ENCODE measurements around the gene DAAM1. TPM values are rescaled to one million over a fixed set of nuclear protein-coding genes. Genes with fewer than 3 reads are reported as not detected.

Gene DAAM1
- total RNA-seq, 1 experiment from 2014 or later: 13.3 TPM

GRCh38 chr14:59336098-59336497 lies 147.6 kb downstream of the DAAM1 start:
- no peak for ATAC-seq
- no peaks in the 10 kb centered on the region for H3K4me1 ChIP-seq (ENCODE audit: control insufficient read depth, insufficient read depth, low read length)
- no peaks in the 10 kb centered on the region for H3K27me3 ChIP-seq (ENCODE audit: control insufficient read depth, insufficient read depth, low read length)
- TF ChIP-seq SIN3A (IDR thresholded peaks at IDR 0.05; ENCODE audit: borderline replicate concordance, insufficient read depth, low read depth, low read length) (no peak), REST (IDR thresholded peaks at IDR 0.05; ENCODE audit: insufficient read depth in 1 of 2, low read depth in 2 of 2, low read length in 1 of 2) (no peak), POLR2AphosphoS5 (IDR thresholded peaks at IDR 0.05; ENCODE audit: low read depth, low read length) (no peak), CTCF (IDR thresholded peaks at IDR 0.05) (no peak), TCF7L2 (IDR thresholded peaks at IDR 0.05; ENCODE audit: low read depth, low read length) (no peak)
- no peaks in the 10 kb centered on the region for H3K36me3 ChIP-seq (ENCODE audit: control insufficient read depth, insufficient read depth, low read length)
- no peak for DNase-seq (ENCODE audit: low read depth, low spot score)
- H3K27ac ChIP-seq (ENCODE audit: low read length): no peak overlapping the region
- CTCF ChIA-PET: no interaction called here
- in situ Hi-C loops (cut with HindIII; ENCODE audit: low pct_unique_long_range_greater_than_20kb, low sequenced_read_pairs) (no loop called here), intact Hi-C loops (cut with micrococcal nuclease; ENCODE audit: unreplicated experiment) (no loop called here)
- POLR2A ChIA-PET: interaction anchor here (0.7 kb wide), 1 partner anchor 119 kb away, joined by 10 read pairs; no protein-coding TSS in a partner anchor
- H3K4me3 ChIP-seq (ENCODE audit: low read depth in 2 of 2, low read length in 2 of 2): no peak overlapping the region
- no TSS peak for BruUV-seq (replicated peaks)
- H3K9me3 ChIP-seq (ENCODE audit: control insufficient read depth, insufficient read depth, low read depth, low read length): no peaks in the 10 kb centered on the region

GRCh38 chr14:59336706-59337105 lies 148.2 kb downstream of the DAAM1 start:
- POLR2A ChIA-PET: no interaction called here
- no peaks in the 10 kb centered on the region for H3K4me1 ChIP-seq (ENCODE audit: control insufficient read depth, insufficient read depth, low read length)
- TF ChIP-seq REST (IDR thresholded peaks at IDR 0.05; ENCODE audit: insufficient read depth in 1 of 2, low read depth in 2 of 2, low read length in 1 of 2) (no peak), CTCF (IDR thresholded peaks at IDR 0.05) (no peak), TCF7L2 (IDR thresholded peaks at IDR 0.05; ENCODE audit: low read depth, low read length) (no peak), SIN3A (IDR thresholded peaks at IDR 0.05; ENCODE audit: borderline replicate concordance, insufficient read depth, low read depth, low read length) (no peak), POLR2AphosphoS5 (IDR thresholded peaks at IDR 0.05; ENCODE audit: low read depth, low read length) (no peak)

More at GRCh38 chr14:59336706-59337105, 148.2 kb downstream of the DAAM1 start:
- intact Hi-C loops (cut with micrococcal nuclease; ENCODE audit: unreplicated experiment) (no loop called here), in situ Hi-C loops (cut with HindIII; ENCODE audit: low pct_unique_long_range_greater_than_20kb, low sequenced_read_pairs) (no loop called here)
- Histone ChIP-seq H3K27me3 (ENCODE audit: control insufficient read depth, insufficient read depth, low read length) (no peaks in the 10 kb centered on the region), H3K36me3 (ENCODE audit: control insufficient read depth, insufficient read depth, low read length) (no peaks in the 10 kb centered on the region), H3K27ac (ENCODE audit: low read length) (no peak overlapping the region), H3K4me3 (ENCODE audit: low read depth in 2 of 2, low read length in 2 of 2) (no peak overlapping the region), H3K9me3 (ENCODE audit: control insufficient read depth, insufficient read depth, low read depth, low read length) (no peaks in the 10 kb centered on the region)
- BruUV-seq (replicated peaks): no TSS peak
- ATAC-seq: no peak
- CTCF ChIA-PET: no interaction called here
- no peak for DNase-seq (ENCODE audit: low read depth, low spot score)

Data from Panc1 (cell line).